SKM-1 treated with dmso at 0.1 percent for 144 hours (cell line): ENCODE data around the gene CFDP1.

Experiments
- DNase-seq: peaks from one replicate; lab custom pipeline; 2025; ENCODE audit not compliant: unreplicated experiment; lab: John Stamatoyannopoulos, UW

CFDP1 gene

GRCh38 chr16:75252946-75253911 lies 180.1 kb downstream of the CFDP1 start:
- DNase-seq, result no peak

- DNase-seq, result no peak
Measured at GRCh38 chr16:75252049-75252864, 181.0 kb downstream of the CFDP1 start.

- no peak for DNase-seq
Measured at GRCh38 chr16:75251280-75252048, 181.8 kb downstream of the CFDP1 start, which contains the start of gene BCAR1. Gene BCAR1 (minus strand): TSS chr16:75251624. CDS start chr16:75251482, 142 bp downstream.

GRCh38 chr16:75250809-75251279 lies 182.5 kb downstream of the CFDP1 start:
- no peak for DNase-seq

GRCh38 chr16:75250089-75250808 lies 183.1 kb downstream of the CFDP1 start:
- DNase-seq, result no peak

GRCh38 chr16:75249441-75249840 lies 183.9 kb downstream of the CFDP1 start:
- DNase-seq, result no peak

- no peak for DNase-seq
Measured at GRCh38 chr16:75248536-75249380, 184.5 kb downstream of the CFDP1 start.

GRCh38 chr16:75248142-75248535 lies 185.2 kb downstream of the CFDP1 start:
- no peak for DNase-seq

GRCh38 chr16:75247249-75247648 lies 186.1 kb downstream of the CFDP1 start:
- no peak for DNase-seq

- DNase-seq, result no peak
Measured at GRCh38 chr16:75246504-75247205, 186.6 kb downstream of the CFDP1 start.

GRCh38 chr16:75244844-75245758 lies 188.2 kb downstream of the CFDP1 start:
- DNase-seq, result no peak

GRCh38 chr16:75244225-75244809 lies 189.0 kb downstream of the CFDP1 start:
- no peak for DNase-seq
